GM12878 (cell line): ENCODE results near the gene SHISA4. TPM values are rescaled to one million over a fixed set of nuclear protein-coding genes. Genes with fewer than 3 reads are reported as not detected.

Source experiments
- ATAC-seq: fragments of 200-7000 bp; cut with Tn5 transposase; 3 replicates; pipeline ENCODE4 v1.9.1; 2020; ENCODE audit warnings: mild to moderate bottlenecking, moderate library complexity
- BruUV-seq: library from RNA; stranded (reverse); fragments of 400-500 nt; replicated peaks from 2 replicates; lab custom pipeline; 2021; lab: Mats Ljungman, UMichigan
- CTCF ChIA-PET: fragments of 300-600 bp; sonication (Branson Sonifier 250); formaldehyde crosslinking; extraction: SDS; loops from one replicate; lab custom pipeline; 2021; ENCODE audit warnings: inconsistent platforms; lab: Yijun Ruan, JAX
- POLR2A ChIA-PET: fragments of 350-600 bp; formaldehyde crosslinking; extraction: SDS; loops from one replicate; lab custom pipeline; 2021; ENCODE audit warnings: inconsistent platforms; lab: Charles Lee
- RAD21 ChIA-PET: fragments of 300-600 bp; sonication (Branson Sonifier 250); formaldehyde crosslinking; loops from one replicate; lab custom pipeline; 2023; ENCODE audit warnings: antibody characterized with exemption; ENCODE audit not compliant: unreplicated experiment; lab: Charles Lee
- SMC1A ChIA-PET: fragments of 300-600 bp; sonication (Branson Sonifier 250); formaldehyde crosslinking; loops from one replicate; lab custom pipeline; 2023; ENCODE audit not compliant: unreplicated experiment, uncharacterized antibody; lab: Charles Lee
- DNase-seq: peaks from one replicate; pipeline ENCODE4 v3.0.0-alpha.2; 2011; ENCODE audit warnings: low read depth, low spot score
- FAIRE-seq: peaks from 3 replicates; lab custom pipeline; 2011; peaks lifted over from hg19 to GRCh38; lab: Jason Lieb, UNC
- H2AFZ ChIP-seq: 2 replicates; pipeline ENCODE4 v1.6.0; 2011; ENCODE audit warnings: low read depth, low read length, control low read depth; ENCODE audit not compliant: control insufficient read depth
- H3K27ac ChIP-seq: 2 replicates; pipeline ENCODE4 v1.5.1; 2011; ENCODE audit warnings: control low read depth; ENCODE audit not compliant: control insufficient read depth, insufficient read depth
- H3K27me3 ChIP-seq, 2 experiments: replicated peaks in 1 of 2; 2 replicates each; pipeline versions ENCODE4 v1.6.0 to v1.6.1; 2011; ENCODE audit warnings: low read length in 1 of 2; ENCODE audit not compliant: control insufficient read depth in 2 of 2, insufficient read depth in 2 of 2
- H3K36me3 ChIP-seq, 2 experiments: 2 replicates each; pipeline ENCODE4 v1.5.1; 2011; ENCODE audit warnings: low read length in 1 of 2; ENCODE audit not compliant: control insufficient read depth in 2 of 2, insufficient read depth in 2 of 2
- H3K4me1 ChIP-seq: 2 replicates; pipeline ENCODE4 v1.6.1; 2011; ENCODE audit warnings: mild to moderate bottlenecking, low read length, moderate library complexity, mixed read lengths; ENCODE audit not compliant: control insufficient read depth, insufficient read depth
- H3K4me2 ChIP-seq: 2 replicates; pipeline ENCODE4 v1.6.0; 2011; ENCODE audit warnings: control low read depth; ENCODE audit not compliant: control insufficient read depth, insufficient read depth
- H3K4me3 ChIP-seq: fragments of 200-600 bp; sonication (generic); 2 replicates; pipeline ENCODE4 v1.5.1; 2016
- H3K79me2 ChIP-seq: 2 replicates; pipeline ENCODE4 v1.6.0; 2011; ENCODE audit warnings: low read length; ENCODE audit not compliant: control insufficient read depth, insufficient read depth
- H3K9ac ChIP-seq: 2 replicates; pipeline ENCODE4 v1.8.0; 2011; ENCODE audit warnings: low read length, control low read depth, mixed read lengths; ENCODE audit not compliant: control insufficient read depth, insufficient read depth
- H3K9me3 ChIP-seq: replicated peaks from 3 replicates; pipeline ENCODE4 v1.5.1; 2011; ENCODE audit warnings: mild to moderate bottlenecking, low read length; ENCODE audit not compliant: control insufficient read depth, insufficient read depth
- H4K20me1 ChIP-seq: 2 replicates; pipeline ENCODE4 v1.6.0; 2011; ENCODE audit not compliant: control insufficient read depth, insufficient read depth
- NBN ChIP-seq: fragments of 450-650 bp; IDR thresholded peaks from 2 replicates; pipeline ENCODE4 v1.6.1; 2016
- POLR2A ChIP-seq: IDR thresholded peaks from 2 replicates; pipeline ENCODE4 v1.6.1; 2011; ENCODE audit warnings: low read depth, mild to moderate bottlenecking, low read length
- POLR2AphosphoS5 ChIP-seq: IDR thresholded peaks from 2 replicates; pipeline ENCODE4 v1.6.1; 2011; ENCODE audit warnings: mild to moderate bottlenecking, low read length, inconsistent platforms
- TBL1XR1 ChIP-seq: IDR thresholded peaks from 2 replicates; pipeline ENCODE4 v1.6.1; 2012; ENCODE audit warnings: low read depth, low read length, improper control_type of control experiment
- TCF7 ChIP-seq: IDR thresholded peaks from 2 replicates; pipeline ENCODE4 v1.6.1; 2014; ENCODE audit warnings: antibody characterized with exemption, borderline replicate concordance
- ZNF217 ChIP-seq: fragments of 450-650 bp; IDR thresholded peaks from 2 replicates; pipeline ENCODE4 v1.6.1; 2017; ENCODE audit warnings: antibody characterized with exemption, mild to moderate bottlenecking
- WGBS: methylation state at CpG from one replicate; pipeline ENCODE4 v1.1.6; 2016; ENCODE audit warnings: low lambda C conversion rate; ENCODE audit not compliant: insufficient replicate concordance, insufficient coverage; ENCODE audit errors: missing lambda C conversion rate; 5-methylcytosine and 5-hydroxymethylcytosine counted together
- in situ Hi-C: fragments of 300-500 bp; cut with MboI; formaldehyde crosslinking; loops from 9 replicates; pipeline ENCODE4 v1.14.3; 2018; ENCODE audit warnings: mixed read lengths
- intact Hi-C: fragments of 100-400 bp; cut with micrococcal nuclease; formaldehyde crosslinking; loops from one replicate; pipeline ENCODE4 v1.14.2; 2022; ENCODE audit not compliant: unreplicated experiment
- polyA plus RNA-seq, 11 experiments: library from polyadenylated mRNA; depleted of rRNA in 4 of 11; unstranded in 6 of 11; stranded (reverse) in 5 of 11; fragments of >200 nt; fragmentation: Nextera tagmentation in 4 of 11; fragmentation: Illumina TruSeq in 1 of 11; extraction: Ambion mirVana in 4 of 11; extraction: Trizol in 1 of 11; gene quantifications; 1 replicate in 1 of 11; 2 replicates in 10 of 11; pipeline versions ENCODE4 v1.2.1 to v1.2.3, GENCODE V29; 2011 to 2016; ENCODE audit warnings: inconsistent platforms in 2 of 11, missing spikeins in 2 of 11, low read depth in 1 of 11
- total RNA-seq, 4 experiments: library from RNA; depleted of rRNA in 3 of 4; stranded (reverse); fragments of >200 nt in 3 of 4; fragmentation: Illumina TruSeq in 1 of 4; extraction: Trizol in 1 of 4; gene quantifications; 2 replicates each; pipeline versions ENCODE4 v1.2.1 to v1.2.3, GENCODE V29; 2013 to 2021
- TF ChIP-seq, protein P1 (sequence below): fragments of 450-650 bp; IDR thresholded peaks from 2 replicates; pipeline ENCODE4 v1.6.1; 2017; ENCODE audit warnings: borderline replicate concordance
- TF ChIP-seq, protein P2 (sequence below): IDR thresholded peaks from 2 replicates; pipeline ENCODE4 v1.6.1; 2012; ENCODE audit warnings: low read length, inconsistent platforms

SHISA4 gene
- total and polyA plus RNA-seq, 10 of the 15 experiments (the other 5 are each of a cell fraction or from before 2014, with no cell fraction given): 0.07 TPM; not detected in 8

DNA sequence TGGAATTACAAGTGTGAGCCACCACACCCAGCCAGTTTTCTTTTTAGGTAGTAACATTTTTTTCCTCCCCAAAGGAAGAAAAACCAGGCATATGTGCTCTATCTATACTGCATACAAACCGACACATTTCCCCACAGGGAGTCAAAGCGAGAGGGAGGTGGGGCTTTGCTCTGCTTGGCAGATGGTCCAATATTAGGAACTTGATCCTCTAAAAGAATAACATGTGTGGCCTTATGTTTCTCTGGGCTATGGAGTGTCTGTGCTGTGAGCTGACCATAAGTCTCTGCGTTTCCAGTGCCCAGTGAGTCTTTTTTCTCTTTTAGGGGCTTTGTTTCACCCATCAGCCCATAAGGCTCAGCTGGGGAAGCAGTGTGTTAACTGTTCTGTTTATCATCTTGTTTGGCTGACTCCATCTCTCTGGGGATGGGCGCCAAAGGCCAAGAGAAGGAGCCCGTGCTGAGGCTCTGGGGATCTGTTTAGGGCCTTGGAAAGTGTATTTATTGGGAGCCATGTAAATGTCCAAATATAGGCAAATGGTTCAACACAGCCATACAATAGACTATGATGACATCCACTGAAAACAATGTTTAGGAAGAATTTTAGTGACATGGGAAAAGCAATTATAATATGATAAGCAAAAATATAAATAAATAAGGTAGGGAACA is 37.4 kb downstream of the SHISA4 start:
- no TSS peak for BruUV-seq
- no peaks in the 10 kb centered on the region for H3K4me1 ChIP-seq
- intact Hi-C loops: no loop called here
- H3K4me3 ChIP-seq: no peak overlapping the region
- no peaks in the 10 kb centered on the region for H4K20me1 ChIP-seq
- FAIRE-seq: no peak
- no peak overlapping the region for H3K4me2 ChIP-seq
- no peaks in the 10 kb centered on the region for H3K79me2 ChIP-seq
- RAD21 ChIA-PET: no interaction called here
- WGBS: 2% methylated on average over 5 of the region's 5 CpGs
- POLR2A ChIA-PET: no interaction called here
- no peak overlapping the region for H3K27ac ChIP-seq
- H3K36me3 ChIP-seq: no peaks in the 10 kb centered on the region
- CTCF ChIA-PET: interaction anchor here (0.6 to 2.7 kb wide), 3 partner anchors 24 to 140 kb away, joined by 3 to 11 read pairs (median 4); no protein-coding TSS in a partner anchor
- H3K9me3 ChIP-seq: no peaks in the 10 kb centered on the region
- no peaks in the 10 kb centered on the region; a peak in 2 of 4 replicates for H3K27me3 ChIP-seq
- in situ Hi-C loops: no loop called here
- SMC1A ChIA-PET: no interaction called here
- H2AFZ ChIP-seq: no peak overlapping the region
- no peak overlapping the region for H3K9ac ChIP-seq
- DNase-seq: no peak
- TF ChIP-seq TBL1XR1 (no peak), POLR2AphosphoS5 (no peak), NBN (no peak), POLR2A (no peak), ZNF217 (no peak), TCF7 (no peak)
- TF ChIP-seq, protein P1, sequence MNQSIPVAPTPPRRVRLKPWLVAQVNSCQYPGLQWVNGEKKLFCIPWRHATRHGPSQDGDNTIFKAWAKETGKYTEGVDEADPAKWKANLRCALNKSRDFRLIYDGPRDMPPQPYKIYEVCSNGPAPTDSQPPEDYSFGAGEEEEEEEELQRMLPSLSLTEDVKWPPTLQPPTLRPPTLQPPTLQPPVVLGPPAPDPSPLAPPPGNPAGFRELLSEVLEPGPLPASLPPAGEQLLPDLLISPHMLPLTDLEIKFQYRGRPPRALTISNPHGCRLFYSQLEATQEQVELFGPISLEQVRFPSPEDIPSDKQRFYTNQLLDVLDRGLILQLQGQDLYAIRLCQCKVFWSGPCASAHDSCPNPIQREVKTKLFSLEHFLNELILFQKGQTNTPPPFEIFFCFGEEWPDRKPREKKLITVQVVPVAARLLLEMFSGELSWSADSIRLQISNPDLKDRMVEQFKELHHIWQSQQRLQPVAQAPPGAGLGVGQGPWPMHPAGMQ: no peak
- TF ChIP-seq, protein P2, sequence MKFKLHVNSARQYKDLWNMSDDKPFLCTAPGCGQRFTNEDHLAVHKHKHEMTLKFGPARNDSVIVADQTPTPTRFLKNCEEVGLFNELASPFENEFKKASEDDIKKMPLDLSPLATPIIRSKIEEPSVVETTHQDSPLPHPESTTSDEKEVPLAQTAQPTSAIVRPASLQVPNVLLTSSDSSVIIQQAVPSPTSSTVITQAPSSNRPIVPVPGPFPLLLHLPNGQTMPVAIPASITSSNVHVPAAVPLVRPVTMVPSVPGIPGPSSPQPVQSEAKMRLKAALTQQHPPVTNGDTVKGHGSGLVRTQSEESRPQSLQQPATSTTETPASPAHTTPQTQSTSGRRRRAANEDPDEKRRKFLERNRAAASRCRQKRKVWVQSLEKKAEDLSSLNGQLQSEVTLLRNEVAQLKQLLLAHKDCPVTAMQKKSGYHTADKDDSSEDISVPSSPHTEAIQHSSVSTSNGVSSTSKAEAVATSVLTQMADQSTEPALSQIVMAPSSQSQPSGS: no peak
- no peak for ATAC-seq
